ENCODE results near the gene GPR63.

Gene GPR63

GRCh38 chr6:96760153-96760687 is 77.1 kb downstream of the GPR63 start:
- DNase-seq (ENCODE audit: low read depth): no peak

GRCh38 chr6:96755096-96755495 is 82.2 kb downstream of the GPR63 start:
- no peak for DNase-seq (ENCODE audit: low read depth)

- DNase-seq (ENCODE audit: low read depth): no peak
These were observed 87.4 kb downstream of the GPR63 start for GRCh38 chr6:96749891-96750290.

Measured in activated gamma-delta T cell treated with anti-CD3 and anti-CD28 coated beads, Interleukin-2, amount 50 U/mL, for 16 hours (primary cell).